HG03575 (cell line): ENCODE data around the gene SLC38A5.
"Not testable (repeated sequence)": the region's sequence is repeated elsewhere in the genome, so short reads cannot be mapped to it uniquely, and the experiment has no call there.

Experiments
- ATAC-seq: cut with Tn5 transposase; IDR thresholded peaks from one replicate; pipeline ENCODE4 v1.9.1; 2021; ENCODE audit not compliant: unreplicated experiment, insufficient number of reproducible peaks, low FRiP score; ENCODE audit errors: extremely low read depth

The SLC38A5 gene

GRCh38 chrX:48430166-48430565 is 39.9 kb downstream of the SLC38A5 start:
- not testable (repeated sequence) for ATAC-seq

GRCh38 chrX:48429606-48430005 is 40.5 kb downstream of the SLC38A5 start:
- not testable (repeated sequence) for ATAC-seq

GRCh38 chrX:48427027-48427716 is 42.9 kb downstream of the SLC38A5 start:
- ATAC-seq: not testable (repeated sequence)

GRCh38 chrX:48411860-48412259 is 58.2 kb downstream of the SLC38A5 start, which contains the start of gene SSX4B:
Gene SSX4B (minus strand): TSS chrX:48411960. CDS start chrX:48411372, 588 bp downstream.
- ATAC-seq: not testable (repeated sequence)
